HG03521 (cell line): Measurements from ENCODE around the gene CMIP.

Source experiments
- ATAC-seq: cut with Tn5 transposase; IDR thresholded peaks from one replicate; pipeline ENCODE4 v1.9.1; 2021; ENCODE audit warnings: mild to moderate bottlenecking, moderate library complexity; ENCODE audit not compliant: unreplicated experiment

CMIP gene

GRCh38 chr16:81694494-81695280 is 250.1 kb downstream of the CMIP start:
- ATAC-seq, result no peak

- ATAC-seq, result no peak
Observed at GRCh38 chr16:81695321-81696165, 250.9 kb downstream of the CMIP start.

GRCh38 chr16:81696166-81696960 is 251.8 kb downstream of the CMIP start:
- ATAC-seq, result no peak

GRCh38 chr16:81696961-81697615 is 252.5 kb downstream of the CMIP start:
- no peak for ATAC-seq

GRCh38 chr16:81697616-81698309 is 253.2 kb downstream of the CMIP start:
- no peak for ATAC-seq

GRCh38 chr16:81698310-81698641 is 253.7 kb downstream of the CMIP start:
- no peak for ATAC-seq

GRCh38 chr16:81699596-81699995 is 255.0 kb downstream of the CMIP start:
- ATAC-seq, result no peak

- no peak for ATAC-seq
Observed at GRCh38 chr16:81700071-81700779, 255.6 kb downstream of the CMIP start.

GRCh38 chr16:81700780-81701165 is 256.2 kb downstream of the CMIP start:
- ATAC-seq, result no peak

- ATAC-seq, result no peak
Observed at GRCh38 chr16:81701296-81701970, 256.8 kb downstream of the CMIP start.

- no peak for ATAC-seq
Observed at GRCh38 chr16:81702506-81702905, 257.9 kb downstream of the CMIP start.

GRCh38 chr16:81703177-81704155 is 258.9 kb downstream of the CMIP start:
- ATAC-seq, result no peak

- ATAC-seq, result no peak
Observed at GRCh38 chr16:81705261-81705660, 260.7 kb downstream of the CMIP start.

GRCh38 chr16:81706327-81707295 is 262.0 kb downstream of the CMIP start:
- ATAC-seq, result no peak

GRCh38 chr16:81707411-81708265 is 263.0 kb downstream of the CMIP start:
- no peak for ATAC-seq
